Neural cell (in vitro differentiated cells): ENCODE measurements around the gene LPP. TPM values are rescaled to one million over a fixed set of nuclear protein-coding genes. Genes with fewer than 3 reads are reported as not detected.

Experiments
- H2AFZ ChIP-seq: fragments of 200-600, 300-800 bp; sonication (generic), shearing (Covaris generic); 2 replicates; pipeline ENCODE4 v1.6.0; 2014; ENCODE audit warnings: low read depth, mild to moderate bottlenecking, antibody characterized with exemption, low read length, moderate library complexity
- H3F3A ChIP-seq: fragments of 200-600 bp; shearing (Covaris generic); 2 replicates; pipeline ENCODE4 v1.6.1; 2016; ENCODE audit warnings: mild to moderate bottlenecking, moderate library complexity, mixed read lengths, antibody characterized with exemption, low read length; ENCODE audit not compliant: insufficient read depth, poor library complexity, severe bottlenecking
- H3K27ac ChIP-seq: fragments of 200-600, 300-800 bp; sonication (generic), shearing (Covaris generic); 2 replicates; pipeline ENCODE4 v1.5.1; 2014; ENCODE audit warnings: mild to moderate bottlenecking, low read length, moderate library complexity
- H3K27me3 ChIP-seq: fragments of 300-800, 200-600 bp; sonication (generic), shearing (Covaris generic); 2 replicates; pipeline ENCODE4 v1.6.0; 2014; ENCODE audit warnings: mild to moderate bottlenecking, low read depth, low read length, moderate library complexity; ENCODE audit not compliant: insufficient read depth
- H3K36me3 ChIP-seq: fragments of 300-800, 200-600 bp; sonication (generic), shearing (Covaris generic); 2 replicates; pipeline ENCODE4 v1.5.1; 2014; ENCODE audit warnings: mild to moderate bottlenecking, antibody characterized with exemption, low read length, moderate library complexity; ENCODE audit not compliant: insufficient read depth
- H3K4me2 ChIP-seq: fragments of 300-800, 200-600 bp; sonication (generic), shearing (Covaris generic); 2 replicates; pipeline ENCODE4 v1.6.0; 2014; ENCODE audit warnings: mild to moderate bottlenecking, low read length
- H3K4me3 ChIP-seq: fragments of 300-800, 200-600 bp; sonication (generic), shearing (Covaris generic); 2 replicates; pipeline ENCODE4 v1.5.1; 2014; ENCODE audit warnings: mild to moderate bottlenecking, low read length, moderate library complexity
- H3K79me2 ChIP-seq: fragments of 200-600 bp; shearing (Covaris generic); replicated peaks from 2 replicates; pipeline ENCODE4 v1.6.0; 2014; ENCODE audit warnings: mild to moderate bottlenecking, low read length, moderate library complexity; ENCODE audit not compliant: insufficient read depth
- H3K9ac ChIP-seq: fragments of 300-800, 200-600 bp; sonication (generic), shearing (Covaris generic); 2 replicates; pipeline ENCODE4 v1.6.1; 2016; ENCODE audit warnings: mild to moderate bottlenecking, low read length, mixed read lengths
- H3K9me2 ChIP-seq: fragments of 200-600 bp; shearing (Covaris generic); 2 replicates; pipeline ENCODE4 v1.6.1; 2016; ENCODE audit warnings: mild to moderate bottlenecking, low read length, mixed read lengths; ENCODE audit not compliant: insufficient read depth
- H3K9me3 ChIP-seq: fragments of 200-600, 300-800 bp; sonication (generic), shearing (Covaris generic); 2 replicates; pipeline ENCODE4 v1.6.1; 2016; ENCODE audit warnings: mild to moderate bottlenecking, mixed run types, low read length, moderate library complexity, mixed read lengths
- H4K20me1 ChIP-seq: fragments of 200-600 bp; shearing (Covaris generic); 2 replicates; pipeline ENCODE4 v1.6.1; 2016; ENCODE audit warnings: mild to moderate bottlenecking, mixed run types; ENCODE audit not compliant: insufficient read depth
- EP300 ChIP-seq: fragments of 450-650 bp; conservative IDR thresholded peaks from 2 replicates; pipeline ENCODE4 v1.6.1; 2014; ENCODE audit warnings: antibody characterized with exemption, mild to moderate bottlenecking, moderate library complexity; ENCODE audit not compliant: poor library complexity, severe bottlenecking
- EZH2 ChIP-seq: fragments of 200-600, 300-800 bp; shearing (Covaris generic), sonication (generic); IDR thresholded peaks from 2 replicates; pipeline ENCODE4 v1.6.1; 2014; ENCODE audit warnings: antibody characterized with exemption, low read length, borderline replicate concordance, mild to moderate bottlenecking; ENCODE audit not compliant: insufficient read depth, poor library complexity, severe bottlenecking
- MXI1 ChIP-seq: fragments of 450-650 bp; conservative IDR thresholded peaks from 2 replicates; pipeline ENCODE4 v1.6.1; 2014; ENCODE audit warnings: antibody characterized with exemption, mild to moderate bottlenecking; ENCODE audit not compliant: poor library complexity, severe bottlenecking
- POLR2AphosphoS5 ChIP-seq: IDR thresholded peaks from 2 replicates; pipeline ENCODE4 v1.6.1; 2012
- RAD21 ChIP-seq: fragments of 450-650 bp; conservative IDR thresholded peaks from 2 replicates; pipeline ENCODE4 v1.6.1; 2014; ENCODE audit warnings: antibody characterized with exemption, mild to moderate bottlenecking, moderate library complexity
- SMC3 ChIP-seq: fragments of 450-650 bp; conservative IDR thresholded peaks from 2 replicates; pipeline ENCODE4 v1.6.1; 2014; ENCODE audit warnings: antibody characterized with exemption, mild to moderate bottlenecking, moderate library complexity; ENCODE audit not compliant: poor library complexity
- TAF1 ChIP-seq: IDR thresholded peaks from 2 replicates; pipeline ENCODE4 v1.6.1; 2012; ENCODE audit warnings: low read depth
- polyA plus RNA-seq: library from polyadenylated mRNA; depleted of rRNA; stranded (reverse); fragments of >200 nt; gene quantifications from 2 replicates; pipeline ENCODE4 v1.2.3, GENCODE V29; 2014
- TF ChIP-seq, protein P1 (sequence below): IDR thresholded peaks from 2 replicates; pipeline ENCODE4 v1.6.1; 2012; ENCODE audit warnings: borderline replicate concordance
- TF ChIP-seq, protein P2 (sequence below): fragments of 450-650 bp; IDR thresholded peaks from 2 replicates; pipeline ENCODE4 v1.5.1; 2014; ENCODE audit warnings: antibody characterized with exemption, mild to moderate bottlenecking, moderate library complexity; ENCODE audit not compliant: poor library complexity, severe bottlenecking

LPP gene
- polyA plus RNA-seq, 1 donor from 2014 or later: 3.0 TPM

- H3K9me3 ChIP-seq: no peaks in the 10 kb centered on the region
- H2AFZ ChIP-seq: no peak overlapping the region
- no peak overlapping the region for H3K9ac ChIP-seq
- H3K4me2 ChIP-seq: no peak overlapping the region
- no peaks in the 10 kb centered on the region for H3K79me2 ChIP-seq
- no peak overlapping the region for H3K27ac ChIP-seq
- H3K27me3 ChIP-seq: no peaks in the 10 kb centered on the region
- no peak for TF ChIP-seq RAD21
- TF ChIP-seq MXI1: no peak
- no peak for TF ChIP-seq EZH2
- TF ChIP-seq SMC3: no peak
- no peak for TF ChIP-seq EP300
- TF ChIP-seq, protein P1, sequence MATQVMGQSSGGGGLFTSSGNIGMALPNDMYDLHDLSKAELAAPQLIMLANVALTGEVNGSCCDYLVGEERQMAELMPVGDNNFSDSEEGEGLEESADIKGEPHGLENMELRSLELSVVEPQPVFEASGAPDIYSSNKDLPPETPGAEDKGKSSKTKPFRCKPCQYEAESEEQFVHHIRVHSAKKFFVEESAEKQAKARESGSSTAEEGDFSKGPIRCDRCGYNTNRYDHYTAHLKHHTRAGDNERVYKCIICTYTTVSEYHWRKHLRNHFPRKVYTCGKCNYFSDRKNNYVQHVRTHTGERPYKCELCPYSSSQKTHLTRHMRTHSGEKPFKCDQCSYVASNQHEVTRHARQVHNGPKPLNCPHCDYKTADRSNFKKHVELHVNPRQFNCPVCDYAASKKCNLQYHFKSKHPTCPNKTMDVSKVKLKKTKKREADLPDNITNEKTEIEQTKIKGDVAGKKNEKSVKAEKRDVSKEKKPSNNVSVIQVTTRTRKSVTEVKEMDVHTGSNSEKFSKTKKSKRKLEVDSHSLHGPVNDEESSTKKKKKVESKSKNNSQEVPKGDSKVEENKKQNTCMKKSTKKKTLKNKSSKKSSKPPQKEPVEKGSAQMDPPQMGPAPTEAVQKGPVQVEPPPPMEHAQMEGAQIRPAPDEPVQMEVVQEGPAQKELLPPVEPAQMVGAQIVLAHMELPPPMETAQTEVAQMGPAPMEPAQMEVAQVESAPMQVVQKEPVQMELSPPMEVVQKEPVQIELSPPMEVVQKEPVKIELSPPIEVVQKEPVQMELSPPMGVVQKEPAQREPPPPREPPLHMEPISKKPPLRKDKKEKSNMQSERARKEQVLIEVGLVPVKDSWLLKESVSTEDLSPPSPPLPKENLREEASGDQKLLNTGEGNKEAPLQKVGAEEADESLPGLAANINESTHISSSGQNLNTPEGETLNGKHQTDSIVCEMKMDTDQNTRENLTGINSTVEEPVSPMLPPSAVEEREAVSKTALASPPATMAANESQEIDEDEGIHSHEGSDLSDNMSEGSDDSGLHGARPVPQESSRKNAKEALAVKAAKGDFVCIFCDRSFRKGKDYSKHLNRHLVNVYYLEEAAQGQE: no peak
- no peak for TF ChIP-seq TAF1
- TF ChIP-seq, protein P2, sequence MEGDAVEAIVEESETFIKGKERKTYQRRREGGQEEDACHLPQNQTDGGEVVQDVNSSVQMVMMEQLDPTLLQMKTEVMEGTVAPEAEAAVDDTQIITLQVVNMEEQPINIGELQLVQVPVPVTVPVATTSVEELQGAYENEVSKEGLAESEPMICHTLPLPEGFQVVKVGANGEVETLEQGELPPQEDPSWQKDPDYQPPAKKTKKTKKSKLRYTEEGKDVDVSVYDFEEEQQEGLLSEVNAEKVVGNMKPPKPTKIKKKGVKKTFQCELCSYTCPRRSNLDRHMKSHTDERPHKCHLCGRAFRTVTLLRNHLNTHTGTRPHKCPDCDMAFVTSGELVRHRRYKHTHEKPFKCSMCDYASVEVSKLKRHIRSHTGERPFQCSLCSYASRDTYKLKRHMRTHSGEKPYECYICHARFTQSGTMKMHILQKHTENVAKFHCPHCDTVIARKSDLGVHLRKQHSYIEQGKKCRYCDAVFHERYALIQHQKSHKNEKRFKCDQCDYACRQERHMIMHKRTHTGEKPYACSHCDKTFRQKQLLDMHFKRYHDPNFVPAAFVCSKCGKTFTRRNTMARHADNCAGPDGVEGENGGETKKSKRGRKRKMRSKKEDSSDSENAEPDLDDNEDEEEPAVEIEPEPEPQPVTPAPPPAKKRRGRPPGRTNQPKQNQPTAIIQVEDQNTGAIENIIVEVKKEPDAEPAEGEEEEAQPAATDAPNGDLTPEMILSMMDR: no peak
- no peak for TF ChIP-seq POLR2AphosphoS5
- no peak overlapping the region for H3K4me3 ChIP-seq
- no peaks in the 10 kb centered on the region for H3F3A ChIP-seq
- no peaks in the 10 kb centered on the region for H3K36me3 ChIP-seq
- no peaks in the 10 kb centered on the region for H3K9me2 ChIP-seq
- H4K20me1 ChIP-seq: no peaks in the 10 kb centered on the region
Observed at GRCh38 chr3:188508454-188508853, 354.5 kb downstream of the LPP start.

DNA sequence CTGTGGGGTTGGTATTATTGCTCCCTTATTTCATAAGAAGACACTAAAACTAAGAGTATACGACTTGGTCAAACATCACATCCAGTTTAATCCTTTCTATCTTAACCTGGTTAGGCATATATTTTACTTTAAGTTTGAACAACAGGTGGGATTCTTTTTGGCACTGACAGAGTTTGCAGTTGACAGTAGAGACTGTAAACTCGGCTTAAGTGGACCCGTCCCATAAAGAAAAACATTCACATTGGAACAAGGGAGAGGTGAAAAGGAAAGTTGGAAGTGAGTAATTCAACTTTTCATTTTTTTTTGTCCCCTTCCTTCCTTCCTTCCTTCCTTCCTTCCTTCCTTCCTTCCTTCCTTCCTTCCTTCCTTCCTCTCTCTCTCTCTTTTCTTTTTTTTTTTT lies 355.4 kb downstream of the LPP start:
- H2AFZ ChIP-seq: no peak overlapping the region
- no peaks in the 10 kb centered on the region for H3F3A ChIP-seq
- H3K9ac ChIP-seq: no peak overlapping the region
- H3K36me3 ChIP-seq: no peaks in the 10 kb centered on the region
- H3K27ac ChIP-seq: no peak overlapping the region
- no peaks in the 10 kb centered on the region for H3K9me2 ChIP-seq
- no peak overlapping the region for H3K4me3 ChIP-seq
- TF ChIP-seq, protein P2: no peak
- no peak for TF ChIP-seq EZH2
- TF ChIP-seq POLR2AphosphoS5: no peak
- TF ChIP-seq EP300: no peak
- no peak for TF ChIP-seq TAF1
- TF ChIP-seq SMC3: no peak
- TF ChIP-seq, protein P1: no peak
- no peak for TF ChIP-seq RAD21
- TF ChIP-seq MXI1: no peak
- no peaks in the 10 kb centered on the region for H3K27me3 ChIP-seq
- no peaks in the 10 kb centered on the region for H3K79me2 ChIP-seq
- H3K9me3 ChIP-seq: no peaks in the 10 kb centered on the region
- H4K20me1 ChIP-seq: no peaks in the 10 kb centered on the region
- H3K4me2 ChIP-seq: no peak overlapping the region
